ENCODE measurements around the gene FREM1.

DNA sequence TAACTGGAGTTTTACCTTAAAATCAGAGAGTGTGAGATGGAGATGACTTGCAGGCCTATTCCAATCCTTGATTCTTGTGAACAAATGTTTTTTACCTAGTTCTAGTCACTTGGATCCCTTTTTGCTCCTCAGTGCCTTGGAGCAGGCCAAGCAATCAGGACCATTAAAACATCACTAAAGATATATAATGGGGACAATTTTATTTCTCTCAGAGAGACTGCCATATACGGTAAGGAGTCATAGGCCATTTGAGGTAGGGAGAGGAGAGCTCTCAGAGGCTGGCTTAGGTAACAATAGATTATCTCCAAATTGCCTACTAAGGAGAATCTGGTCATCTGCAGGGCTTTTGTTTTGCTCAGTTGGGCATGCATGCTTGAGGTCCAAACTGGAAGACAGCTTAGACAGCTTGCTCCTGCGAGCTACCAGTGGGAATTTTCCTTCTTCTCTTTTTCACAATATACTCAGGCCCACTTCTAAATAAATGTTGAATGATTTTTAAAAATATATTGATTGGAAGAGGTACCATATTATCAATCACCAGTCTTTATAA, 44.0 kb downstream of the FREM1 start:
- TF ChIP-seq CREB1 (CRISPR knock-in tag; IDR thresholded peaks at IDR 0.05; ENCODE audit: low read depth) (no peak), STAT1 (IDR thresholded peaks at IDR 0.05; ENCODE audit: unreplicated experiment) (no peak), POLR2AphosphoS5 (IDR thresholded peaks at IDR 0.05; ENCODE audit: low read depth) (no peak), EZH2 (IDR thresholded peaks at IDR 0.05; ENCODE audit: low read depth, unreplicated experiment) (no peak), CTCF (conservative IDR thresholded peaks at IDR 0.05; ENCODE audit: low read depth in 2 of 2) (no peak), REST (IDR thresholded peaks at IDR 0.05; ENCODE audit: unreplicated experiment) (no peak), ETS1 (IDR thresholded peaks at IDR 0.05) (no peak), ZNF114 (CRISPR knock-in tag; IDR thresholded peaks at IDR 0.05) (no peak)
